ENCODE measurements around the gene WRNIP1. TPM values are rescaled to one million over a fixed set of nuclear protein-coding genes. Genes with fewer than 3 reads are reported as not detected.
"Not testable (repeated sequence)": the region's sequence is repeated elsewhere in the genome, so short reads cannot be mapped to it uniquely, and the experiment has no call there.

Gene WRNIP1
- total RNA-seq, 4 donors from 2014 or later: 62.6 to 89.4 (median 76.2) TPM

- H3K9me3 ChIP-seq: no peaks in the 10 kb centered on the region
- WGBS, 2 donors: 89 to 94% methylated on average over 3 of the region's 3 CpGs
- TF ChIP-seq POLR2A (IDR thresholded peaks at IDR 0.05) (no peak), CTCF (IDR thresholded peaks at IDR 0.05) (no peak), EP300 (IDR thresholded peaks at IDR 0.05) (no peak)
Observed at GRCh38 chr6:2755456-2755855, 9.7 kb upstream of the WRNIP1 start.

DNA sequence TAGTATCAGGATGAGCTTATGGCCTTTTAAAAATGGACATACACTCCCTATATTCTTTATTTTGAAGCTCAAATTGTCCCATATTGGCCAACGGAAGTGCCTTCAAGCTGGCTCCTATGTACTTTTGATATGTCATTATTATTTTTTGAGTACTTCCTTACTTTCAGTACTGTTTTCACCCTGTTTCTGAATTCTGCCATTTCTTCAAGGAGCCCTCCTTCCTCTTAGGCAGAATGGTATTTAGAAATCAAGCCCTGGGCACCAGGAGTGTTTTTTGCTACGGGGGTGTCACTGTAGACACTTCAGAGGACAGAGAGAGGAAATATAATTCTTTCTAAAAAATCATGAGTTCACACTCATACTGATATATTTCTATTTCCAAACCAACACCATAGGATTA, 9.0 kb upstream of the WRNIP1 start:
- no peaks in the 10 kb centered on the region for H3K36me3 ChIP-seq
- no peak overlapping the region for H3K27ac ChIP-seq
- H3K4me3 ChIP-seq: no peak overlapping the region
- H3K9me3 ChIP-seq: no peaks in the 10 kb centered on the region
- TF ChIP-seq POLR2A (IDR thresholded peaks at IDR 0.05): no peak
- no peaks in the 10 kb centered on the region for H3K27me3 ChIP-seq
- no peak for DNase-seq (ENCODE audit: low spot score in 2 of 2)
- WGBS, 2 donors: 75 to 83% methylated on average over 2 of the region's 2 CpGs
- H3K4me1 ChIP-seq: peaks cover 0 to 4% (median 0%) of the 10 kb centered on the region in 4 donors

More at GRCh38 chr6:2755456-2755855, 9.7 kb upstream of the WRNIP1 start:
- DNase-seq (ENCODE audit: low spot score in 2 of 2): no peak
- no peak overlapping the region for H3K4me3 ChIP-seq
- H3K36me3 ChIP-seq: no peaks in the 10 kb centered on the region
- no peak overlapping the region for H3K27ac ChIP-seq
- H3K27me3 ChIP-seq: no peaks in the 10 kb centered on the region
- peaks cover 0 to 4% (median 0%) of the 10 kb centered on the region in 4 donors for H3K4me1 ChIP-seq

DNA sequence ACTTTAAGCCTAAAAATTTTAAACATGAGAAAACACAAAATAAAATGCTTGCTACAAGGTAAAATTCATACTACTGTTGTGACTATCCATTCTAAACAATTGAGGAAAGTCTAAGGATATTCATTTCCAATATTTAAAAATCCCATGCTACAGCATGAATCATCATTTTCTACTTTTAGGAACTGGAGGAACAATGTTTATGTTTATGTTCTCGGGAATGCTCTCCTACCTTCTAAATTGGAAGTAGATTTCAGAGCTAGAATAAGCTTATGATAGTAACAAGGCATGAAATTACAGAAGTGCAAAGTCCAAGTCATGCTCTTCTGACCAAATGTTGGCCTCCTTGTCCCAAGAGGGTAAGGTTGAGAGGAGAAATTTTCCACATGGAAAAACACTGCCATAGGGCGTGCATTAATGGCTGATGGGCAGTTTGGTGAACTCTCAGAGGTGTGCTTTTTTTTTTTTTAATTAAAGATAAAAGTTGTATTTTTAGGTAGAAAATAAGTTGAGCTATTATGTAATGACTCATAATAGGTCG, 8.4 kb upstream of the WRNIP1 start:
- 73 to 76% methylated on average over 3 of the region's 3 CpGs for WGBS, 2 donors
- TF ChIP-seq CTCF (IDR thresholded peaks at IDR 0.05): no peak
- TF ChIP-seq EP300 (IDR thresholded peaks at IDR 0.05): no peak
- no peak for TF ChIP-seq POLR2A (IDR thresholded peaks at IDR 0.05)
- no peak for DNase-seq (ENCODE audit: low spot score in 2 of 2)

DNA sequence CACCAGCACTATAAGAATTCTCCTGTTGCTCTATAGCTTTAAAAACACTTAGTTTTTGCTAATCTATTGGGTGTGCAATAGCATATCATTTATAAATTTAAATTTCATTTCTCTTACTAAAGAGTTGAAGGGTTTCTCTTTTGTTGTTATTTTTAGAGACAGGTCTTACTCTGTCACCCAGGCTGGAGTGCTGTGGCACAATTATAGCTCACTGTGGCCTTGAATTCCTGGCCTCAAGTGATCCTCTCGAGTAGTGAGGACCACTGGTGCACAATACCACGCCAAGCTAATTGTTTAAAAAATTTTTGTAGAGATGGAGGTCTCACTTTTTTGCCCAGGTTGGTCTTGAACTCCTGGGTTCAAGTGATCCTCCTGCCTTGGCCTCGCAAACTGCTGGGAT, 6.2 kb upstream of the WRNIP1 start:
- no peaks in the 10 kb centered on the region for H3K36me3 ChIP-seq
- H3K4me1 ChIP-seq: peaks cover 0 to 5% (median 0%) of the 10 kb centered on the region in 4 donors
- WGBS, 2 donors: 84 to 86% methylated on average over 3 of the region's 3 CpGs

More for the DNA sequence above, 8.4 kb upstream of the WRNIP1 start:
- Histone ChIP-seq H3K36me3 (no peaks in the 10 kb centered on the region), H3K9me3 (no peaks in the 10 kb centered on the region), H3K4me3 (no peak overlapping the region), H3K4me1 (peaks cover 0 to 4% (median 0%) of the 10 kb centered on the region in 4 donors), H3K27ac (no peak overlapping the region), H3K27me3 (no peaks in the 10 kb centered on the region)

DNA sequence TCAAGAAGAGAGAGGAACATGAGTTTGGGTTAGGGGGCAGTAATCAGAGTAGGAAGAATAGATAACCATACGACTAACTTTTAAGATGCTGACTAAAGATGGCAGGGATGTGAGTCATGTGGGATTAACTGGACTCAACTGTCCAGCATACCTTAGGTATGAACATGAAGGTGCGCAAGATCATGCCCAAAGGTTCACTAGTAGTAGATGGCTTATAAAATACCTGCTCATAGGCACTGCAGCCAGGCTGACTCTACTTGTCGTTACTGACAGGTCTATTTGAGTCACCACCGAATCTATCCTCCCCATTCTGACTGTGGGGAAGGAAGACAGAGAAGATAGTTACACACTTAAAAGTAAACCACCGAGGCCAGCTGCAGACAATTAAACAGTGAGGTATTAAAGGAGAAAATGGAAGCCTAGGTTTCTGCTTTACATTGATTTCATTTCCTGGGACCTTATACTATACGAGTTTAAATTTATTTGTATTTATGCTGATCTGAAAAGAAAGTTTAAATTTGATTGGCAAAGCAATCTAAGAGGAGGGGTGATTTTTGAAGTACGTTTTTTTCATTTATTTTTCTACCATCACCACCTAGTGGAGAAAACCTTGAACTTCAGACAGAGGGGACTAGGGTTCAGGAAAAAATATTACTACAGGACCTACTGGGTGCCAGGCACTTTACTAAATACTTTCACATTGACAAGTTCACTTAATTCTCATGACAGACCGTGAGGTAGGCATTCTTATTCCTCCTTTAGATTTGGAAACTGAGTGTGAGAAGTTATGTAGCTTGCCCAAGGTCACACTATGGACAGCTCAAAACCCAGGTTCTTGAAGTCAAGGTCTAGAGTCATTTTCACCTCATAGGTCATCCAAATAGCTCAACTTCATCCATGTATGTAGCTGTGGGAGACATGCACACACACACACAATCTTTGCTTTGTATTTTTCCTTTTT, 4.0 kb upstream of the WRNIP1 start:
- no peak for TF ChIP-seq POLR2A (IDR thresholded peaks at IDR 0.05)
- peak in 2 of 5 experiments; percentile 21 to 25 for TF ChIP-seq CTCF (IDR thresholded peaks at IDR 0.05)
- H3K4me1 ChIP-seq: peaks cover 0 to 6% (median 0%) of the 10 kb centered on the region in 4 donors
- H3K27ac ChIP-seq: no peak overlapping the region
- H3K4me3 ChIP-seq: no peak overlapping the region
- no peaks in the 10 kb centered on the region for H3K9me3 ChIP-seq
- no peaks in the 10 kb centered on the region for H3K27me3 ChIP-seq
- WGBS, 2 donors: 82 to 84% methylated on average over 8 of the region's 8 CpGs
- H3K36me3 ChIP-seq: no peaks in the 10 kb centered on the region
- DNase-seq (ENCODE audit: low spot score in 2 of 2): no peak

More for the DNA sequence above, 6.2 kb upstream of the WRNIP1 start:
- no peaks in the 10 kb centered on the region for H3K27me3 ChIP-seq
- no peaks in the 10 kb centered on the region for H3K9me3 ChIP-seq
- TF ChIP-seq CTCF (IDR thresholded peaks at IDR 0.05): no peak
- TF ChIP-seq POLR2A (IDR thresholded peaks at IDR 0.05): no peak
- TF ChIP-seq EP300 (IDR thresholded peaks at IDR 0.05): no peak
- H3K27ac ChIP-seq: no peak overlapping the region
- no peak overlapping the region for H3K4me3 ChIP-seq
- DNase-seq (ENCODE audit: low spot score in 2 of 2): no peak

DNA sequence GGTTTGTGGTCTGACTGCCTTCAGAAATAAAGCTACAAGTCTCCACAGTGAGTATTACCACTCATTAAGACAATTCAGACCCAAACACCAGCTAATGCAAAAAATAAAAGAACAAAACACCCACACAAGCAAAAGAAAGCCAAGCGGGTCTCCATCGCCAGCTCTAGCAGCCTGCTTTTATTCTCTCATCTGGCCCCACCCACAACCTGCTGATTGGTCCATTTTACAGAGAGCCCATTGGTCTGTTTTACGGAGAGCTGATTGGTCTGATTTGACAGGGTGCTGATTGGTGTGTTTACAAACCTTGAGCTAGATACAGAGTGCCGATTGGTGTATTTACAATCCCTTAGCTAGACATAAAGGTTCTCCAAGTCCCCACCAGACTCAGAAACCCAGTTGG, 2.3 kb upstream of the WRNIP1 start:
- peaks cover 0 to 19% (median 7%) of the 10 kb centered on the region in 4 donors for H3K4me1 ChIP-seq
- not testable (repeated sequence) for H3K27me3 ChIP-seq; H3K27ac ChIP-seq; H3K9me3 ChIP-seq; DNase-seq (ENCODE audit: low spot score in 2 of 2); H3K36me3 ChIP-seq; H3K4me3 ChIP-seq
- 86 to 87% methylated on average over 4 of the region's 4 CpGs for WGBS, 2 donors
